NCI-H345 (cell line): Measurements from ENCODE around the gene FEV.
"Not testable (repeated sequence)": the region's sequence is repeated elsewhere in the genome, so short reads cannot be mapped to it uniquely, and the experiment has no call there.

Source experiments
- DNase-seq: peaks from one replicate; lab custom pipeline; 2025; lab: John Stamatoyannopoulos, UW

Gene FEV

GRCh38 chr2:218975060-218975777, 9.8 kb downstream of the FEV start:
- no peak for DNase-seq

GRCh38 chr2:218970894-218971293, 14.1 kb downstream of the FEV start:
- DNase-seq: no peak

DNA sequence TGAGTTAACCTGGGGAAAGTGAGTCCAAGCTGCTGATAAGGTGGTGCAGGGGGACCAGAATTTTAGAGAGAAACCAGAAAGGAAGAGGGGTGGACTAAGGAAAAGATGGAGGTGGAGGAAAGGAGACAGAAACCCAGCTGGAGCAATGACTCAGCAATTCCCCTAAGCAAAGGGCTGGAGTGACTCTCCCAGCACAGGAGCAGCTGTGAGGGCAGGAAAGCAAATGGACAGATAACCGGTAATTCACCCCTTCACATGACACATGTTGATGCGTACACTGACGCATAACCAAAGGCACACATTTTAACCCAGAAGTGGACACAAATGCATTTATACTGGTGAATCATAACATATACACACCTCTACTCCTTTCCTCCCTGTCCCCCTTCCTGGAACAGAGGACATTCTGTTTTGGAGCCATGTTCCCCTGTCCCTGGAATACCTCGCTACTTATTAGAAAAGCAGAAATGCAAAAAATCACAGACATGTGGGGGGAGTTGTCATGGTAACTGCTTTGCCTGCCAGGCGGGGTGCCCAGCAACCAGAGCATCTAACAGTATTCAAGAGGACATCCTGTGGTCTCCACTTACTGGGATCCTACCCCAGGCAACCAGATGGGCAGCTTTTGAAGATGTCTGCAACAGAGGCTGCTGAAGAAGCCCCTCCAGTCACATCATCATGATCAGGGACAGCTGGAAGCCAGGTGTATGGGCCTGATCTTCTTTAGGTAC, 20.8 kb downstream of the FEV start:
- peak; percentile 61 for DNase-seq

- no peak for DNase-seq
Observed at GRCh38 chr2:218963601-218964000, 21.4 kb downstream of the FEV start.

GRCh38 chr2:218962859-218963492, 22.0 kb downstream of the FEV start:
- DNase-seq: peak; percentile 97

DNA sequence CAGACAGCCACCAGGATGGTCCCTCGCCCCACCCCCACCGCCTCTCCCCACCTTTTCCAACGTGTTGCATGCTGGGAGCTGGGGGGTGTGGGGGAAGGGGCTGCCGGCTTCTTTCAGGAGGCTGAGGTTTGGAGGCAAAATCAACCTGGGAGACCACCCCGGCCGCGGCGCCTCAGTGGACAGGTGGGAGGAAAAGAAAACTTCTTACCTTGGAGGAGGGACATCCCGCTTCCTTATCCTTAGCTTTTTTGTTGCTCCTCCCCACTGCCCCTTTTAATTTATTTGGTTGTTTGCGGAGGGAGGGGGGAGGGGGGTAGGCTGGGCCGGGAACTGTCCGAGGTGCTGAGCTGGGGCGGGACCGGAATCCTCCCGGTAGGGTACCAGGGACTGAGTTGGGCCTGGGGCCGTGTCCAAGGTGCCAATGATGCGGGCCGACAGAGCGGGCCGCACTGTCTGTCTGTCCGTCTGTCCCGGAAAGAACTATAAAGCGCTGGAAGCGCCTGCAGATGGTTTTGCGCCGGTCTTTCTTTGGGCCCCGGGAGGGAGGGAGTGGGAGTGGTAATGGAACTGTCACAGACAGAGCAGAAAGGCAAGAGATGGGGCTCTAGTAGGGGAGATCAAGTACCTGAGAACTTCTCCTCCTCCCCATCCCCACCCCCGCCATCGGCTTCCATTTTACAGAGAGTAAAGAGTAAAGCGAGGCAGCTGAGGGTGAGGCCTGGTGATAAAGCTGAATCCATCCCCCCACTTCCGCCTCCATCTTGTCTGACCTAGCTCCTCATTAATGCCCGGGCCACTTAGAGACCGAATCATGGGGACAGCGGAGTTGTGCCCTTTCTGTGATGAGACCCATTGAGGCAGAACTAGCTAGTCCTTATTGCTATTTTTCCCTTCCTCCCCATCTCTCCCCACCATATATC, 23.1 kb downstream of the FEV start:
- peak; percentile 78 for DNase-seq

- DNase-seq: no peak
Observed at GRCh38 chr2:218961229-218961628, 23.8 kb downstream of the FEV start.

- peak; percentile 52 for DNase-seq
Observed at GRCh38 chr2:218960309-218961165, 24.4 kb downstream of the FEV start.

DNA sequence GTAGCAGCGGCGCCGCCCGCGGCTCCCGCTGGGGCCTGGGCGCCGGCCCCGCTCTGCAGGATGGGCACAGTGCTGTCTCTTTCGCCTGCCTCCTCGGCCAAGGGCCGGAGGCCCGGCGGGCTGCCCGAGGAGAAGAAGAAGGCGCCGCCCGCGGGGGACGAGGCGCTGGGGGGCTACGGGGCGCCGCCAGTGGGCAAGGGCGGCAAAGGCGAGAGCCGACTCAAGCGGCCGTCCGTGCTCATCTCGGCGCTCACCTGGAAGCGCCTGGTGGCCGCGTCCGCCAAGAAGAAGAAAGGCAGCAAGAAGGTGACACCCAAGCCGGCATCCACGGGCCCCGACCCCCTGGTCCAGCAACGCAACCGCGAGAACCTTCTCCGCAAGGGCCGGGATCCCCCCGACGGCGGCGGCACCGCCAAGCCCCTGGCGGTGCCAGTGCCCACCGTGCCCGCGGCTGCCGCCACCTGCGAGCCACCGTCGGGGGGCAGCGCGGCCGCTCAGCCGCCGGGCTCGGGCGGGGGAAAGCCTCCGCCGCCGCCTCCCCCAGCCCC, 25.1 kb downstream of the FEV start:
- DNase-seq: no peak

GRCh38 chr2:218959141-218959731, 25.7 kb downstream of the FEV start, which contains the start of gene CDK5R2:
Gene CDK5R2, plus strand, starts transcription at chr2:218959666. Its CDS starts 155 bp downstream, at chr2:218959821.
- peak; percentile 97 for DNase-seq

- no peak for DNase-seq
Observed at GRCh38 chr2:218958276-218958675, 26.7 kb downstream of the FEV start.

DNA sequence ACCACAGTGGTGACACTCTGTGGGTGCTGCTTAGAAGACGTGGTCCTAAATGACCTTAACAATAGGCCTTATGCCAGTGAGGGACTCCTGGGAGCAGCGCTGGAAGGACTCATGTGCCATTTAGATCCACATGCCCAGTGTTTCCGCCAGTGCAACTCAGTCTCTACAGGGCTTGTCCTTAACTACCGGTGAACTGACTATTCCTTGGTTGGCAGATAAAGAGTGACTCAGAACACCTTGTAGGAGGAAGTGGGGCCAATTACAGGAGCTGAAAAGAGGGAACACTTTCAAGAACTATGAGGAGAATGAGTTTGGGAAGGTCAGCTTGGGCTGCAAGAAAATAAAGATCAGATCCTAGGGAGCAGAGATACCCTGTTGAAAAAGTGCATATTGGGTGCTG, 27.3 kb downstream of the FEV start:
- no peak for DNase-seq

GRCh38 chr2:218956039-218956438, 28.9 kb downstream of the FEV start:
- DNase-seq: no peak

- no peak for DNase-seq
Observed at GRCh38 chr2:218954541-218955300, 30.3 kb downstream of the FEV start.

GRCh38 chr2:218953366-218953954, 31.5 kb downstream of the FEV start:
- DNase-seq: no peak

GRCh38 chr2:218952160-218952559, 32.8 kb downstream of the FEV start:
- no peak for DNase-seq

- no peak for DNase-seq
Observed at GRCh38 chr2:218946621-218947020, 38.4 kb downstream of the FEV start.

DNA sequence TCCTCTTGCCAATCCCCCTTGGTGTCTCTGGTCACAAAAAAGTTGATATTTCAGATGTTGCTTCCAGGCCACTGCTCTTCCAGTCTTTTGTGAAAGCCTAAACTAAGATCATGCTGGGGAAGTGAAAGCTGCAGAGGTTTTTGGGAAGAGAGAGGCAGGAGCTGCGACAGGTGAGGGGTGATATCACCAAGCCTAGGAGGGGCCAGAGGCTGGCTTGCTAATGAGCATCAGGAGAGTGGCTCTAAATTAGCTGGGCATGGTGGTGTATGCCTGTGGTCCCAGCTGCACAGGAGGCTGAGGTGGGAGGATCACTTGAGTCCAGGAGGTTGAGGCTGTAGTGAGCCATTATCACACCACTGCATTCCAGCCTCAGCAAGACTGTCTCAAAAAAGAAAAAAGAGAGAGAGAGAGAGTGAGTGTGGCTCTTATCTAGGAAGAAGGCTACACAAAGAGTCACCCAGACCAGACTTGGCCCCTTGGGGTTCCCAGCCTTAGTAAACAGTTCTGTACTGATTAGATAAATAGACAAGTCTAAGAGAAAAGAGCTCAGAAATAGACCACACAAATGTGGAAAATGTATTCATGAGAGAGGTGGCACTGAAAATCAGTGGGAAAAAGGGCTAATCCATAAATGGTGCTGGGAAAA, 40.1 kb downstream of the FEV start:
- no peak for DNase-seq

DNA sequence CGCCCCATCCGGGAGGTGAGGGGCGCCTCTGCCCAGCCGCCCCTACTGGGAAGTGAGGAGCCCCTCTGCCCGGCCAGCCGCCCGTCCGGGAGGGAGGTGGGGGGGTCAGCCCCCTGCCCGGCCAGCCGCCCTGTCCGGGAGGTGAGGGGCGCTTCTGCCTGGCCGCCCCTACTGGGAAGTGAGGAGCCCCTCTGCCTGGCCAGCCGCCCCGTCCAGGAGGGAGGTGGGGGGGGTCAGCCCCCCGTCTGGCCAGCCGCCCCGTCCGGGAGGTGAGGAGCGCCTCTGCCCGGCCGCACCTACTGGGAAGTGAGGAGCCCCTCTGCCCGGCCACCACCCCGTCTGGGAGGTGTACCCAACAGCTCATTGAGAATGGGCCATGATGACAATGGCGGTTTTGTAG, 53.2 kb downstream of the FEV start:
- not testable (repeated sequence) for DNase-seq
